ENCODE results near the gene NTMT1. TPM values are rescaled to one million over a fixed set of nuclear protein-coding genes. Genes with fewer than 3 reads are reported as not detected.

The NTMT1 gene, protein sequence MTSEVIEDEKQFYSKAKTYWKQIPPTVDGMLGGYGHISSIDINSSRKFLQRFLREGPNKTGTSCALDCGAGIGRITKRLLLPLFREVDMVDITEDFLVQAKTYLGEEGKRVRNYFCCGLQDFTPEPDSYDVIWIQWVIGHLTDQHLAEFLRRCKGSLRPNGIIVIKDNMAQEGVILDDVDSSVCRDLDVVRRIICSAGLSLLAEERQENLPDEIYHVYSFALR
- total RNA-seq (2013): 15.6 TPM
- polyA plus RNA-seq (10 to 100 TPM; 16.0 to 43.9 (median 28.2) TPM), polyA minus RNA-seq (13.3 and 18.3 TPM in 2 replicates), total RNA-seq (5.4 to 22.9 (median 14.2) reads per million in 11 experiments)

DNA sequence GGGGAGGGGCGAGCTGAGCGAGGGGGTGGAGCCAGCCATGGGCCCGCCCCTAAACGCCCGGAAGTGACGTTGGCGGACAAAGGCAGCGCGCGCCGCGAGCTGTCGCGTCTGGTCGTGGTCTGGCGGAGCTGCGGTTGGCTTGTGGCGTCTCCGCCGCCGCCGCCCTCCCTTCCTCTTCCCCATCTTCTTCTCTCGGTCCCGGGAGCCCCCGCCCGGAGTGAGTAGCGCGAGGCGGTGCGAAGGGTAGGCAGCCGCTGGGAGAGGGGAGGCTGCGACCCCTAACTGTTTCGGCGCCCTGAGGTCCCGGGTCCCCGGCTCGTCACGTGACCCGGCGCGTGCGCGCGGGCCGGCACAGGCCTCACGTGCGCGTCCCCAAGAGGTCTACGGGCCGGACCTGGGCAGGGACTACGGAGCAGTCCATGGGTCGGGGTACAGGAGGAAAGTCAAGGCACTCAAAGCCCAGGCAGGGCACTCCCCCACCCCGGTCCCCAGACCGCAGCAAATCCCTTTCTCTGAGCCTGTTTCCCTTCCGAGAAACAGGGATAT lies at the start of gene NTMT1:
Gene NTMT1, plus strand, starts transcription at position 85 of the 546 bp plus-strand sequence. CDS start 6,541 bp downstream, outside the sequence.
- Histone ChIP-seq H3K79me2 (ENCODE audit: insufficient read depth, low read length) (peaks cover 53% of the 10 kb centered on the region), H3K4me2 (replicated peaks; ENCODE audit: extremely low read depth, low read length, poor library complexity, severe bottlenecking) (peak within 1 kb of the TSS; percentile 84), H2AFZ (ENCODE audit: insufficient read depth, low read depth, low read length, poor library complexity, severe bottlenecking) (peak within 1 kb of the TSS; percentile 65), H3K36me3 (replicated peaks in 1 of 2; ENCODE audit: control insufficient read depth in 1 of 2, insufficient read depth in 2 of 2, low read length in 2 of 2) (peaks cover 0 to 18% of the 10 kb centered on the region in 2 donors), H3K4me3 (replicated peaks in 1 of 3; ENCODE audit: low read depth in 2 of 3, low read length in 3 of 3) (peak within 1 kb of the TSS; percentile 51 to 83 (median 75)), H4K20me1 (ENCODE audit: insufficient read depth, low read length) (peaks cover 48% of the 10 kb centered on the region), H3K27me3 (ENCODE audit: control insufficient read depth in 2 of 2, insufficient read depth in 2 of 2, low read length in 2 of 2) (peaks cover 0 to 5% of the 10 kb centered on the region in 2 donors), H3K27ac (ENCODE audit: low read depth in 1 of 2, low read length in 2 of 2) (peak within 1 kb of the TSS; percentile 86 to 97), H3K9me3 (replicated peaks in 1 of 2; ENCODE audit: control insufficient read depth in 1 of 2, insufficient read depth in 1 of 2, low read length in 2 of 2) (no peaks in the 10 kb centered on the region), H3K9ac (ENCODE audit: insufficient read depth, low read length, poor library complexity, severe bottlenecking) (peak within 1 kb of the TSS; percentile 91), H3K4me1 (ENCODE audit: control insufficient read depth in 1 of 2, insufficient read depth in 2 of 2, low read length in 2 of 2) (peaks cover 47 to 56% of the 10 kb centered on the region in 2 donors)
- peaks cover 0 to 3% (median 0%) of the 10 kb centered on the region in 7 donors for H3K9me3 Mint-ChIP-seq
- TF ChIP-seq, protein P1, sequence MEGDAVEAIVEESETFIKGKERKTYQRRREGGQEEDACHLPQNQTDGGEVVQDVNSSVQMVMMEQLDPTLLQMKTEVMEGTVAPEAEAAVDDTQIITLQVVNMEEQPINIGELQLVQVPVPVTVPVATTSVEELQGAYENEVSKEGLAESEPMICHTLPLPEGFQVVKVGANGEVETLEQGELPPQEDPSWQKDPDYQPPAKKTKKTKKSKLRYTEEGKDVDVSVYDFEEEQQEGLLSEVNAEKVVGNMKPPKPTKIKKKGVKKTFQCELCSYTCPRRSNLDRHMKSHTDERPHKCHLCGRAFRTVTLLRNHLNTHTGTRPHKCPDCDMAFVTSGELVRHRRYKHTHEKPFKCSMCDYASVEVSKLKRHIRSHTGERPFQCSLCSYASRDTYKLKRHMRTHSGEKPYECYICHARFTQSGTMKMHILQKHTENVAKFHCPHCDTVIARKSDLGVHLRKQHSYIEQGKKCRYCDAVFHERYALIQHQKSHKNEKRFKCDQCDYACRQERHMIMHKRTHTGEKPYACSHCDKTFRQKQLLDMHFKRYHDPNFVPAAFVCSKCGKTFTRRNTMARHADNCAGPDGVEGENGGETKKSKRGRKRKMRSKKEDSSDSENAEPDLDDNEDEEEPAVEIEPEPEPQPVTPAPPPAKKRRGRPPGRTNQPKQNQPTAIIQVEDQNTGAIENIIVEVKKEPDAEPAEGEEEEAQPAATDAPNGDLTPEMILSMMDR (IDR thresholded peaks at IDR 0.05): no peak
- H3K36me3 Mint-ChIP-seq: peaks cover 17 to 19% of the 10 kb centered on the region in 2 donors
- peaks cover 64% of the 10 kb centered on the region for H3K4me1 Mint-ChIP-seq
- intact Hi-C loops (cut with micrococcal nuclease): loop anchor here in 1 of 2 donors (2.0 to 5.0 kb wide), 2 partner anchors 17 to 449 kb away; partner anchors contain the start of genes ASB6 and IER5L
- H3K4me3 Mint-ChIP-seq: peak within 1 kb of the TSS; percentile 80 to 94
- DNase-seq: peak; percentile 90 to 92 (median 90)
- H3K27ac Mint-ChIP-seq: peak within 1 kb of the TSS; percentile 89 to 96 (median 93)
- peaks cover 5 to 9% (median 6%) of the 10 kb centered on the region in 3 donors for H3K27me3 Mint-ChIP-seq (ENCODE audit: low read depth in 3 of 3)
- WGBS (ENCODE audit: insufficient coverage): 0% methylated on average over 43 of the region's 55 CpGs
